GM12878 (cell line): ENCODE results near the gene FAP. TPM values are rescaled to one million over a fixed set of nuclear protein-coding genes. Genes with fewer than 3 reads are reported as not detected.
A peak's percentile ranks its signal among the peaks of the same experiment; 100 is the strongest.

Experiments
- ATAC-seq: fragments of 200-7000 bp; cut with Tn5 transposase; 3 replicates; pipeline ENCODE4 v1.9.1; 2020; ENCODE audit warnings: mild to moderate bottlenecking, moderate library complexity
- BruUV-seq: library from RNA; stranded (reverse); fragments of 400-500 nt; replicated peaks from 2 replicates; lab custom pipeline; 2021; lab: Mats Ljungman, UMichigan
- CTCF ChIA-PET: fragments of 300-600 bp; sonication (Branson Sonifier 250); formaldehyde crosslinking; extraction: SDS; loops from one replicate; lab custom pipeline; 2021; ENCODE audit warnings: inconsistent platforms; lab: Yijun Ruan, JAX
- POLR2A ChIA-PET: fragments of 350-600 bp; formaldehyde crosslinking; extraction: SDS; loops from one replicate; lab custom pipeline; 2021; ENCODE audit warnings: inconsistent platforms; lab: Charles Lee
- RAD21 ChIA-PET: fragments of 300-600 bp; sonication (Branson Sonifier 250); formaldehyde crosslinking; loops from one replicate; lab custom pipeline; 2023; ENCODE audit warnings: antibody characterized with exemption; ENCODE audit not compliant: unreplicated experiment; lab: Charles Lee
- SMC1A ChIA-PET: fragments of 300-600 bp; sonication (Branson Sonifier 250); formaldehyde crosslinking; loops from one replicate; lab custom pipeline; 2023; ENCODE audit not compliant: unreplicated experiment, uncharacterized antibody; lab: Charles Lee
- DNase-seq: peaks from one replicate; pipeline ENCODE4 v3.0.0-alpha.2; 2011; ENCODE audit warnings: low read depth, low spot score
- FAIRE-seq: peaks from 3 replicates; lab custom pipeline; 2011; peaks lifted over from hg19 to GRCh38; lab: Jason Lieb, UNC
- H2AFZ ChIP-seq: 2 replicates; pipeline ENCODE4 v1.6.0; 2011; ENCODE audit warnings: low read depth, low read length, control low read depth; ENCODE audit not compliant: control insufficient read depth
- H3K27ac ChIP-seq: 2 replicates; pipeline ENCODE4 v1.5.1; 2011; ENCODE audit warnings: control low read depth; ENCODE audit not compliant: control insufficient read depth, insufficient read depth
- H3K27me3 ChIP-seq, 2 experiments: replicated peaks in 1 of 2; 2 replicates each; pipeline versions ENCODE4 v1.6.0 to v1.6.1; 2011; ENCODE audit warnings: low read length in 1 of 2; ENCODE audit not compliant: control insufficient read depth in 2 of 2, insufficient read depth in 2 of 2
- H3K36me3 ChIP-seq, 2 experiments: 2 replicates each; pipeline ENCODE4 v1.5.1; 2011; ENCODE audit warnings: low read length in 1 of 2; ENCODE audit not compliant: control insufficient read depth in 2 of 2, insufficient read depth in 2 of 2
- H3K4me1 ChIP-seq: 2 replicates; pipeline ENCODE4 v1.6.1; 2011; ENCODE audit warnings: mild to moderate bottlenecking, low read length, moderate library complexity, mixed read lengths; ENCODE audit not compliant: control insufficient read depth, insufficient read depth
- H3K4me2 ChIP-seq: 2 replicates; pipeline ENCODE4 v1.6.0; 2011; ENCODE audit warnings: control low read depth; ENCODE audit not compliant: control insufficient read depth, insufficient read depth
- H3K4me3 ChIP-seq: fragments of 200-600 bp; sonication (generic); 2 replicates; pipeline ENCODE4 v1.5.1; 2016
- H3K79me2 ChIP-seq: 2 replicates; pipeline ENCODE4 v1.6.0; 2011; ENCODE audit warnings: low read length; ENCODE audit not compliant: control insufficient read depth, insufficient read depth
- H3K9ac ChIP-seq: 2 replicates; pipeline ENCODE4 v1.8.0; 2011; ENCODE audit warnings: low read length, control low read depth, mixed read lengths; ENCODE audit not compliant: control insufficient read depth, insufficient read depth
- H3K9me3 ChIP-seq: replicated peaks from 3 replicates; pipeline ENCODE4 v1.5.1; 2011; ENCODE audit warnings: mild to moderate bottlenecking, low read length; ENCODE audit not compliant: control insufficient read depth, insufficient read depth
- H4K20me1 ChIP-seq: 2 replicates; pipeline ENCODE4 v1.6.0; 2011; ENCODE audit not compliant: control insufficient read depth, insufficient read depth
- ATF7 ChIP-seq: fragments of 450-650 bp; IDR thresholded peaks from 2 replicates; pipeline ENCODE4 v1.6.1; 2016; ENCODE audit warnings: low read depth, mild to moderate bottlenecking
- CHD4 ChIP-seq: fragments of 200-600 bp; sonication (generic); IDR thresholded peaks from 2 replicates; pipeline ENCODE4 v1.6.1; 2016; ENCODE audit warnings: mild to moderate bottlenecking
- FOS ChIP-seq: IDR thresholded peaks from 3 replicates; pipeline ENCODE4 v1.6.1; 2011; ENCODE audit warnings: borderline replicate concordance; ENCODE audit not compliant: insufficient read length; ENCODE audit errors: extremely low read depth
- MEF2B ChIP-seq: fragments of 450-650 bp; IDR thresholded peaks from 2 replicates; pipeline ENCODE4 v1.6.1; 2018; ENCODE audit warnings: mild to moderate bottlenecking, moderate library complexity; ENCODE audit not compliant: partially characterized antibody, poor library complexity, severe bottlenecking
- NFIC ChIP-seq: IDR thresholded peaks from 2 replicates; pipeline ENCODE4 v1.6.1; 2012; ENCODE audit warnings: low read depth, mild to moderate bottlenecking, inconsistent platforms, low read length, moderate library complexity
- POLR2AphosphoS5 ChIP-seq: IDR thresholded peaks from 2 replicates; pipeline ENCODE4 v1.6.1; 2011; ENCODE audit warnings: mild to moderate bottlenecking, low read length, inconsistent platforms
- SMARCA5 ChIP-seq: fragments of 450-650 bp; IDR thresholded peaks from 2 replicates; pipeline ENCODE4 v1.6.1; 2017; ENCODE audit warnings: mild to moderate bottlenecking
- SP1 ChIP-seq: IDR thresholded peaks from one replicate; pipeline ENCODE4 v1.6.1; 2011; ENCODE audit warnings: low read depth, low read length
- STAT1 ChIP-seq: fragments of 450-650 bp; conservative IDR thresholded peaks from 2 replicates; pipeline ENCODE4 v1.6.1; 2014; ENCODE audit warnings: antibody characterized with exemption, mild to moderate bottlenecking
- TCF3 ChIP-seq: IDR thresholded peaks from 2 replicates; pipeline ENCODE4 v1.6.1; 2012; ENCODE audit warnings: low read depth, mild to moderate bottlenecking, low read length, borderline replicate concordance; ENCODE audit not compliant: insufficient read depth
- WGBS: methylation state at CpG from one replicate; pipeline ENCODE4 v1.1.6; 2016; ENCODE audit warnings: low lambda C conversion rate; ENCODE audit not compliant: insufficient replicate concordance, insufficient coverage; ENCODE audit errors: missing lambda C conversion rate; 5-methylcytosine and 5-hydroxymethylcytosine counted together
- in situ Hi-C: fragments of 300-500 bp; cut with MboI; formaldehyde crosslinking; loops from 9 replicates; pipeline ENCODE4 v1.14.3; 2018; ENCODE audit warnings: mixed read lengths
- intact Hi-C: fragments of 100-400 bp; cut with micrococcal nuclease; formaldehyde crosslinking; loops from one replicate; pipeline ENCODE4 v1.14.2; 2022; ENCODE audit not compliant: unreplicated experiment
- polyA plus RNA-seq, 11 experiments: library from polyadenylated mRNA; depleted of rRNA in 4 of 11; unstranded in 6 of 11; stranded (reverse) in 5 of 11; fragments of >200 nt; fragmentation: Nextera tagmentation in 4 of 11; fragmentation: Illumina TruSeq in 1 of 11; extraction: Ambion mirVana in 4 of 11; extraction: Trizol in 1 of 11; gene quantifications; 1 replicate in 1 of 11; 2 replicates in 10 of 11; pipeline versions ENCODE4 v1.2.1 to v1.2.3, GENCODE V29; 2011 to 2016; ENCODE audit warnings: inconsistent platforms in 2 of 11, missing spikeins in 2 of 11, low read depth in 1 of 11
- total RNA-seq, 4 experiments: library from RNA; depleted of rRNA in 3 of 4; stranded (reverse); fragments of >200 nt in 3 of 4; fragmentation: Illumina TruSeq in 1 of 4; extraction: Trizol in 1 of 4; gene quantifications; 2 replicates each; pipeline versions ENCODE4 v1.2.1 to v1.2.3, GENCODE V29; 2013 to 2021
- TF ChIP-seq, protein P1 (sequence below): fragments of 450-650 bp; IDR thresholded peaks from 2 replicates; pipeline ENCODE4 v1.6.1; 2016; ENCODE audit warnings: mild to moderate bottlenecking, moderate library complexity, borderline replicate concordance
- TF ChIP-seq, protein P2 (sequence below): fragments of 450-650 bp; IDR thresholded peaks from 2 replicates; pipeline ENCODE4 v1.6.1; 2017; ENCODE audit warnings: mild to moderate bottlenecking, moderate library complexity

FAP gene
- total and polyA plus RNA-seq, 10 of the 15 experiments (the other 5 are each of a cell fraction or from before 2014, with no cell fraction given) = 0.16 TPM; not detected in 9

DNA sequence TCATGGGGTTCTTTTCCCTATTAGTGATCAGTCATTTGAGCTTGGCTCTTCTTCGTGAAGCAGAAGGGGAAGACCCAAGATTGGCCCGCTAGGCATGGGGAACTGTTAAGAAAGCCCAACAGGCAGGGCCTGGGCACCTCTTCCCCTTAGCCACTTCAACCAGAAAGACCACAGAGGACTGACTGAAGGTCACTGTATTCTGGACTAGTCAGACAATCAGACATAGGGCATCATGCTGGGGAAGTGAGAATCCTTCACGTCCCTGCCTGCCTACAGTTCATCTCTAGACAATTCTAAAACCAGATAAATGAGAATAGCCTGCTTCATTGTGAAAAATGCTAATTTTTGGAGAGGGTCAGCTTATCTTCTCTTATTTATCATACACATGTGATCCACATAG lies 28.1 kb downstream of the FAP start:
- H3K27ac ChIP-seq = no peak overlapping the region
- ChIA-PET POLR2A (no interaction called here), SMC1A (interaction anchor here (1.0 to 1.3 kb wide), 2 partner anchors 17 to 119 kb away, joined by 3 to 4 read pairs; no protein-coding TSS in a partner anchor), RAD21 (interaction anchor here (1.1 kb wide), 1 partner anchor 83 kb away, joined by 4 read pairs; no protein-coding TSS in a partner anchor), CTCF (interaction anchor here (0.6 to 13.2 kb wide), 6 partner anchors 8 to 119 kb away, joined by 3 to 228 read pairs (median 5); no protein-coding TSS in a partner anchor)
- H3K4me2 ChIP-seq = no peak overlapping the region
- H3K9ac ChIP-seq = no peak overlapping the region
- H3K4me3 ChIP-seq = no peak overlapping the region
- H4K20me1 ChIP-seq = no peaks in the 10 kb centered on the region
- H3K27me3 ChIP-seq = no peaks in the 10 kb centered on the region
- 19% methylated on average over 3 of the region's 3 CpGs for WGBS
- TF ChIP-seq, protein P1, sequence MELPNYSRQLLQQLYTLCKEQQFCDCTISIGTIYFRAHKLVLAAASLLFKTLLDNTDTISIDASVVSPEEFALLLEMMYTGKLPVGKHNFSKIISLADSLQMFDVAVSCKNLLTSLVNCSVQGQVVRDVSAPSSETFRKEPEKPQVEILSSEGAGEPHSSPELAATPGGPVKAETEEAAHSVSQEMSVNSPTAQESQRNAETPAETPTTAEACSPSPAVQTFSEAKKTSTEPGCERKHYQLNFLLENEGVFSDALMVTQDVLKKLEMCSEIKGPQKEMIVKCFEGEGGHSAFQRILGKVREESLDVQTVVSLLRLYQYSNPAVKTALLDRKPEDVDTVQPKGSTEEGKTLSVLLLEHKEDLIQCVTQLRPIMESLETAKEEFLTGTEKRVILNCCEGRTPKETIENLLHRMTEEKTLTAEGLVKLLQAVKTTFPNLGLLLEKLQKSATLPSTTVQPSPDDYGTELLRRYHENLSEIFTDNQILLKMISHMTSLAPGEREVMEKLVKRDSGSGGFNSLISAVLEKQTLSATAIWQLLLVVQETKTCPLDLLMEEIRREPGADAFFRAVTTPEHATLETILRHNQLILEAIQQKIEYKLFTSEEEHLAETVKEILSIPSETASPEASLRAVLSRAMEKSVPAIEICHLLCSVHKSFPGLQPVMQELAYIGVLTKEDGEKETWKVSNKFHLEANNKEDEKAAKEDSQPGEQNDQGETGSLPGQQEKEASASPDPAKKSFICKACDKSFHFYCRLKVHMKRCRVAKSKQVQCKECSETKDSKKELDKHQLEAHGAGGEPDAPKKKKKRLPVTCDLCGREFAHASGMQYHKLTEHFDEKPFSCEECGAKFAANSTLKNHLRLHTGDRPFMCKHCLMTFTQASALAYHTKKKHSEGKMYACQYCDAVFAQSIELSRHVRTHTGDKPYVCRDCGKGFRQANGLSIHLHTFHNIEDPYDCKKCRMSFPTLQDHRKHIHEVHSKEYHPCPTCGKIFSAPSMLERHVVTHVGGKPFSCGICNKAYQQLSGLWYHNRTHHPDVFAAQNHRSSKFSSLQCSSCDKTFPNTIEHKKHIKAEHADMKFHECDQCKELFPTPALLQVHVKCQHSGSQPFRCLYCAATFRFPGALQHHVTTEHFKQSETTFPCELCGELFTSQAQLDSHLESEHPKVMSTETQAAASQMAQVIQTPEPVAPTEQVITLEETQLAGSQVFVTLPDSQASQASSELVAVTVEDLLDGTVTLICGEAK = no peak
- TF ChIP-seq NFIC (no peak), SMARCA5 (no peak), POLR2AphosphoS5 (no peak), FOS (no peak), MEF2B (no peak), CHD4 (no peak), SP1 (no peak), STAT1 (no peak), TCF3 (no peak), ATF7 (no peak)
- TF ChIP-seq, protein P2, sequence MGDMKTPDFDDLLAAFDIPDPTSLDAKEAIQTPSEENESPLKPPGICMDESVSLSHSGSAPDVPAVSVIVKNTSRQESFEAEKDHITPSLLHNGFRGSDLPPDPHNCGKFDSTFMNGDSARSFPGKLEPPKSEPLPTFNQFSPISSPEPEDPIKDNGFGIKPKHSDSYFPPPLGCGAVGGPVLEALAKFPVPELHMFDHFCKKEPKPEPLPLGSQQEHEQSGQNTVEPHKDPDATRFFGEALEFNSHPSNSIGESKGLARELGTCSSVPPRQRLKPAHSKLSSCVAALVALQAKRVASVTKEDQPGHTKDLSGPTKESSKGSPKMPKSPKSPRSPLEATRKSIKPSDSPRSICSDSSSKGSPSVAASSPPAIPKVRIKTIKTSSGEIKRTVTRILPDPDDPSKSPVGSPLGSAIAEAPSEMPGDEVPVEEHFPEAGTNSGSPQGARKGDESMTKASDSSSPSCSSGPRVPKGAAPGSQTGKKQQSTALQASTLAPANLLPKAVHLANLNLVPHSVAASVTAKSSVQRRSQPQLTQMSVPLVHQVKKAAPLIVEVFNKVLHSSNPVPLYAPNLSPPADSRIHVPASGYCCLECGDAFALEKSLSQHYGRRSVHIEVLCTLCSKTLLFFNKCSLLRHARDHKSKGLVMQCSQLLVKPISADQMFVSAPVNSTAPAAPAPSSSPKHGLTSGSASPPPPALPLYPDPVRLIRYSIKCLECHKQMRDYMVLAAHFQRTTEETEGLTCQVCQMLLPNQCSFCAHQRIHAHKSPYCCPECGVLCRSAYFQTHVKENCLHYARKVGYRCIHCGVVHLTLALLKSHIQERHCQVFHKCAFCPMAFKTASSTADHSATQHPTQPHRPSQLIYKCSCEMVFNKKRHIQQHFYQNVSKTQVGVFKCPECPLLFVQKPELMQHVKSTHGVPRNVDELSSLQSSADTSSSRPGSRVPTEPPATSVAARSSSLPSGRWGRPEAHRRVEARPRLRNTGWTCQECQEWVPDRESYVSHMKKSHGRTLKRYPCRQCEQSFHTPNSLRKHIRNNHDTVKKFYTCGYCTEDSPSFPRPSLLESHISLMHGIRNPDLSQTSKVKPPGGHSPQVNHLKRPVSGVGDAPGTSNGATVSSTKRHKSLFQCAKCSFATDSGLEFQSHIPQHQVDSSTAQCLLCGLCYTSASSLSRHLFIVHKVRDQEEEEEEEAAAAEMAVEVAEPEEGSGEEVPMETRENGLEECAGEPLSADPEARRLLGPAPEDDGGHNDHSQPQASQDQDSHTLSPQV = no peak
- no TSS peak for BruUV-seq
- DNase-seq = no peak
- ATAC-seq = peak; percentile 50
- no peaks in the 10 kb centered on the region for H3K9me3 ChIP-seq
- in situ Hi-C loops = no loop called here
- H3K36me3 ChIP-seq = no peaks in the 10 kb centered on the region
- intact Hi-C loops = loop anchor here (10.0 kb wide), 1 partner anchor 580 kb away; no protein-coding TSS in a partner anchor
- H3K4me1 ChIP-seq = no peaks in the 10 kb centered on the region
- no peak overlapping the region for H2AFZ ChIP-seq
- no peaks in the 10 kb centered on the region for H3K79me2 ChIP-seq
- FAIRE-seq = no peak
